Effector memory CD4-positive, alpha-beta T cell (primary cell): ENCODE data around the gene RNF133.

Experiments used
- DNase-seq, 3 donors: peaks; one replicate each; pipeline ENCODE4 v3.0.0-alpha.2; 2020
- H3K27ac ChIP-seq: 2 replicates; pipeline ENCODE4 v1.7.0; 2013; ENCODE audit warnings: mild to moderate bottlenecking, low read length, moderate library complexity; ENCODE audit not compliant: insufficient read depth, poor library complexity, severe bottlenecking
- H3K27me3 ChIP-seq: replicated peaks from 2 replicates; pipeline ENCODE4 v1.7.0; 2013; ENCODE audit warnings: mild to moderate bottlenecking, low read length; ENCODE audit not compliant: insufficient read depth, control insufficient read depth, poor library complexity, severe bottlenecking
- H3K36me3 ChIP-seq: 2 replicates; pipeline ENCODE4 v1.7.0; 2013; ENCODE audit warnings: mild to moderate bottlenecking, low read length, moderate library complexity; ENCODE audit not compliant: control insufficient read depth, insufficient read depth
- H3K4me1 ChIP-seq: 2 replicates; pipeline ENCODE4 v1.7.0; 2013; ENCODE audit warnings: low read length, mild to moderate bottlenecking; ENCODE audit not compliant: control insufficient read depth, insufficient read depth, poor library complexity, severe bottlenecking
- H3K4me3 ChIP-seq: 2 replicates; pipeline ENCODE4 v1.7.0; 2013; ENCODE audit warnings: low read length, low read depth, mild to moderate bottlenecking; ENCODE audit not compliant: insufficient read depth, poor library complexity, severe bottlenecking
- H3K9me3 ChIP-seq: 2 replicates; pipeline ENCODE4 v1.7.0; 2013; ENCODE audit warnings: mild to moderate bottlenecking, low read length, moderate library complexity; ENCODE audit not compliant: control insufficient read depth
- total RNA-seq, 3 donors: gene quantifications; one replicate each; lab custom pipeline; 2026; lab: John Stamatoyannopoulos, UW

The RNF133 gene, protein sequence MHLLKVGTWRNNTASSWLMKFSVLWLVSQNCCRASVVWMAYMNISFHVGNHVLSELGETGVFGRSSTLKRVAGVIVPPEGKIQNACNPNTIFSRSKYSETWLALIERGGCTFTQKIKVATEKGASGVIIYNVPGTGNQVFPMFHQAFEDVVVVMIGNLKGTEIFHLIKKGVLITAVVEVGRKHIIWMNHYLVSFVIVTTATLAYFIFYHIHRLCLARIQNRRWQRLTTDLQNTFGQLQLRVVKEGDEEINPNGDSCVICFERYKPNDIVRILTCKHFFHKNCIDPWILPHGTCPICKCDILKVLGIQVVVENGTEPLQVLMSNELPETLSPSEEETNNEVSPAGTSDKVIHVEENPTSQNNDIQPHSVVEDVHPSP
- total RNA-seq: 0 reads per million in 3 donors

DNA sequence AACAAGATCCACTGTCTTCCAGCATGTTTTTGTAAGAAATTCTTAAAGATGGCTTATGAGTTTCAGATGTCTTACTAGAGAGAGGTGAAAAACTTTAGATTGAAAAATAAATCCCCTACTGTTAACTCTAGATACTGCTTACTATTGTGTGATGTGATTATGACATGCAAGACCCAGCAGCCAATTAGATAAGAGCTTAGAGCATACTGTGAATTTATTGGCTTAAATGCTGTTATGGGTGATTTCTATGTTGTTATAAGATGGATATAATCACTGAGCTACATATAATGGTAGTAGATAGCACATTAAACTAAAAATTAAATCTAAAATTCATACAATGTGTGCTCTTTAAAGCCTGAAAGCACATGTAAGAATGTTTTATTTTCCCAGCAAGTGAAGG lies at the start of gene RNF133:
Gene RNF133 (minus strand): TSS at position 101 of the 400 bp plus-strand sequence. CDS start 199 bp downstream, outside the sequence.
- no peaks in the 10 kb centered on the region for H3K9me3 ChIP-seq
- no peak within 1 kb of the TSS for H3K27ac ChIP-seq
- no peaks in the 10 kb centered on the region for H3K4me1 ChIP-seq
- H3K27me3 ChIP-seq: no peaks in the 10 kb centered on the region
- no peaks in the 10 kb centered on the region for H3K36me3 ChIP-seq
- no peak within 1 kb of the TSS for H3K4me3 ChIP-seq
- no peak for DNase-seq

DNA sequence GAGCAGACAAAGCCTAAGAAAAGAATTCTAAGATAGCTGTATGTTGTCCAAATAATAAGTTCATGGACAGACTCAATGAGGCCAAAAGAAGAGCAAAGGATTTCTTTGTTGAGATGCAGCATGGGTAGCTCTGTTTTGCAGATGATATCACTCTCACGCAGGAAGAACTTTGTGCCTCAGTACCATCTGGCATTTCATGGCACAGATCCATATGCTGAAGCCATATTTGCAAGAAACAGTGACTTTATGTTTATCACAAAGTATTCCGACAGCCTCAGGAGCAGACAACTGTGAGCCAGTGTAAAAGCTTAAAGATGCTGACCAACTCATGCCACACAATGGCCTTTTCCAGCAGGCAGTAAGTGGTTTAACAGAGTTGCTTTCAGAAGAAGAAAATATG lies 49.3 kb upstream of the RNF133 start:
- Histone ChIP-seq H3K4me1 (no peaks in the 10 kb centered on the region), H3K9me3 (no peaks in the 10 kb centered on the region)

DNA sequence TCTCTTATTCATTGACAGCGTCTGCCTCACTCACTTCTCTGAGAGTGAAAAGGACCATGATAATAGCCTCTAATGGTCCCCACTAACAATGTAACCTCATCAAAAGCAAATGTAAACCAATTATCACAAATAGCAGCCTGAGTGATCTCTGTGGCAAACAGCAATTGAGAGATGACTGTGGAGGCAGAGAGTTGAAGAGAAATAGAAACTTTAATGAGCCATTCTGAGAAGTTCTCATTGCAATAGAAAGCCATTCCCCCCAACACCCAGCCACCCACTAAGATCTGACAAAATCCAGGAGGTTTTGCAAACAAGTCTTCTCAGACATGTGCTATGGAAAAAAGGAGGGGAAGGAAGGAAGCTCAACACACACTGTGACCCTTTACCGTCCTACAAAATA lies 48.0 kb upstream of the RNF133 start:
- H3K4me3 ChIP-seq: no peak overlapping the region
- no peaks in the 10 kb centered on the region for H3K36me3 ChIP-seq
- DNase-seq: no peak
- no peaks in the 10 kb centered on the region for H3K9me3 ChIP-seq
- no peak overlapping the region for H3K27ac ChIP-seq
- H3K4me1 ChIP-seq: no peaks in the 10 kb centered on the region
- no peaks in the 10 kb centered on the region for H3K27me3 ChIP-seq

More for the DNA sequence above, 49.3 kb upstream of the RNF133 start:
- H3K4me3 ChIP-seq: no peak overlapping the region
- DNase-seq: no peak
- no peaks in the 10 kb centered on the region for H3K27me3 ChIP-seq
- H3K27ac ChIP-seq: no peak overlapping the region
- no peaks in the 10 kb centered on the region for H3K36me3 ChIP-seq

DNA sequence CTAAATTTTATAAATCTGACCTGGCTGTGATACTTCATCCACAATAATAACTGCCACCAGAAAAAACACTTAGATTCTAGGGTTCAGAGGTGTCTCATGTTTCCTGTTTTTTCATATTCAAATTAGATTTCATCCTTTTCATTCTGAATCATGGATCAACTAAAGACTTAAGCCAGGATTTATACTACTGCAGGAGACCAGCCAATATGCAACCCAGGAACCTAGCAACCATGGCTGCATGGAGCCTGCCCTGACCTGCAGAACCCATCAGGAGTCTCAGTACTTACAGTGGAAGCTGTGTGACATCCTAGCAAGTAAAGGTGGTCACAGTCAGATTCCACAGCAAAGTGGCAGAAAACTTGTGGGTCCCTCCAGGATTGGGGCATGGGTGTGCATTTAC lies 44.3 kb upstream of the RNF133 start:
- no peak overlapping the region for H3K27ac ChIP-seq
- no peaks in the 10 kb centered on the region for H3K36me3 ChIP-seq
- H3K27me3 ChIP-seq: no peaks in the 10 kb centered on the region
- no peaks in the 10 kb centered on the region for H3K9me3 ChIP-seq
- H3K4me1 ChIP-seq: no peaks in the 10 kb centered on the region
- H3K4me3 ChIP-seq: no peak overlapping the region
- DNase-seq: no peak

DNA sequence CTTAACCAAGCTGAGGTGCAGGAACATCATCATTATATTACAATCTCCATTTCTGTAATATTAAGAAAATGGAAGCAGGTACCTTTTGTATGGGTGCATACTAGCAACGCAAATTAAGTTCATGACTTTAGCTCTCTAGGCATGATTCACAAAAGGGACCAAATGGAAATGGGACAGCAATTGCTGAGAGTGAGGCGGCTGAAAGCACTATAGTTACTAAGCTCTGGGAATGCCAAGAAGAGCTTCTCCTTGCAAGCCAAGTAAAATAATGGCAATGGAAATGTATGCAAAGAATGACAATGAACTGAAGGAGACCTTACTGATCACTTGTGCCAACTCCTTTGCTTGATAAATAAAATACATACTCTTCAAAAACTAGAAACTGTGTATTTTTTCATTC lies 40.0 kb upstream of the RNF133 start:
- H3K4me1 ChIP-seq: no peaks in the 10 kb centered on the region

DNA sequence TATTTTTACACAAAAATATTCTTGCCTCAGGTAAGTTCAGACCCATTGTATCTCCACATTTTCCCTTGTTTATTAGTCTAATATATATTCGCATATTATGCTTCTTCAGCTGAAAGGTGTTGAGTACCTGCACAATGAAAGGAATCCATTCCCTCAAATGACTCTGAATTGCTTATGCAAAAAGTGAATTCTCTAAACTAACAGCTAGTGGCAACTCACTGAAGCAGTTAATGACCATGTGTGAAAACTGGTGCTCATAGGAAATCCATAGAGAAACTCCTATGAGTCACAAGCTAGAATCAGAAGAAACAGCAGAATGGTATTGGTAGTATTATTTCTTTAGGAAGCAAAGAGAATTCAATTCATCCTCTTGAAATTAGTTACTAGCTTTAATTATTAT lies 37.3 kb upstream of the RNF133 start:
- H3K4me1 ChIP-seq: no peaks in the 10 kb centered on the region
- no peaks in the 10 kb centered on the region for H3K27me3 ChIP-seq
- no peak for DNase-seq
- no peaks in the 10 kb centered on the region for H3K36me3 ChIP-seq
- no peak overlapping the region for H3K4me3 ChIP-seq
- H3K9me3 ChIP-seq: no peaks in the 10 kb centered on the region
- no peak overlapping the region for H3K27ac ChIP-seq

More for the DNA sequence above, 40.0 kb upstream of the RNF133 start:
- Histone ChIP-seq H3K27ac (no peak overlapping the region), H3K27me3 (no peaks in the 10 kb centered on the region), H3K9me3 (no peaks in the 10 kb centered on the region), H3K4me3 (no peak overlapping the region), H3K36me3 (no peaks in the 10 kb centered on the region)
- no peak for DNase-seq

DNA sequence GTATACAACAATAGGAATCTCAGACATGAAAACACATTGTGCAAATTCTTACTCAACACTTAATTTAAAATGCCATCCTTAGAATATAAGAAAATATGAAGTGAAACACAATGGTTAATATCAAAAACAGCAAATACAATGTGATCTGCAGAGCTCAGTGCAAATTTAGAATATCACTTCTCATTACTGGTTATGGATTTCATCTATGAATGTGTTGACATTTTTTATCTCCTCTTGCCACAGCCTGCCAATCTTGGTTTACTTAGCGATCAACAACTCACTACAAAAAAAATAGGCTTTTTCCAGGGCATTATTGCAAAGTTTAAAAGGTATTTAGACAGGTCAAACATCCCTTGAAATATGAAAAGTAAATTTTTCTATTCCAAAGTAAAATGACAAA lies 28.8 kb upstream of the RNF133 start:
- H3K4me3 ChIP-seq: no peak overlapping the region
- no peak for DNase-seq
- no peaks in the 10 kb centered on the region for H3K36me3 ChIP-seq
- no peaks in the 10 kb centered on the region for H3K4me1 ChIP-seq
- H3K27ac ChIP-seq: no peak overlapping the region
- H3K9me3 ChIP-seq: no peaks in the 10 kb centered on the region
- H3K27me3 ChIP-seq: no peaks in the 10 kb centered on the region

DNA sequence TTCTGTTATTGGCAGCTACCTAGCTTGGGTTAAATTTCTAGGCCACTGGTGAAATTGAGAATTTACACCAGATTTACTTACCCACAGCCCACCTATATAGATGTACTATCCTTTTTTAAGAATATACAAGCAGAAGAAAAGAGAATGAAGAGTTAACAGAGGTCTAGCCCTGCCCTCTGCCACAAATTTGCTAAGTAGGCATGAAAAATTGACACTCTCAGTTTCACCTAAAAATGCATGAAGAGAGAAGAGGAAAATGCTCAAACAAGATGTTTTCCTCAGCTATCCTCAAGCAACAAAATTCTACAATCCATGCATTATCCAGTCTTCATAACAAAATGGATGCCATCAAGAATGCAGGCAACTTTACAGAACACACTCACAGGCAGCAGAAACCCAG lies 28.4 kb upstream of the RNF133 start:
- no peaks in the 10 kb centered on the region for H3K9me3 ChIP-seq
- H3K27ac ChIP-seq: no peak overlapping the region
- no peak for DNase-seq
- H3K4me3 ChIP-seq: no peak overlapping the region
- no peaks in the 10 kb centered on the region for H3K27me3 ChIP-seq
- H3K4me1 ChIP-seq: no peaks in the 10 kb centered on the region
- no peaks in the 10 kb centered on the region for H3K36me3 ChIP-seq

DNA sequence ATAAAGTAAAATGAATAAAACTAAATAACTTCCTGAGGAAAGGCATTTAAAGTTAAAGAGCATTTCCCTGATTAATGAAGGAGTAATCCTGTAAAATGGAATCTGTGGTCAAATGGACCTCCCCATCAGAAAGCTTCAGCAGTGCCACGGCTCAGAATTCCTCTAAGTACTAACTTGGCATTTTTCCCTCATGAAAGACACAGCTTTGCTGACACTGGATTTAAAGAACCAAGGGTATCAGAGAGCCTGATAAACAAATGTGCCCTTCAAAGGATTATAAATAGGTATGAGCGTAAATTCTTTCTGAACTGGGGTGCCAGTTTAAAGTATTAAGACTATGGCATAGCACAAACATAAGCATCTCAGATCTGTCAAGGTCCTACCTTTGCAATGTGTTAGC lies 28.0 kb upstream of the RNF133 start:
- Histone ChIP-seq H3K27ac (no peak overlapping the region), H3K9me3 (no peaks in the 10 kb centered on the region), H3K36me3 (no peaks in the 10 kb centered on the region), H3K27me3 (no peaks in the 10 kb centered on the region), H3K4me1 (no peaks in the 10 kb centered on the region), H3K4me3 (no peak overlapping the region)
- DNase-seq: no peak

DNA sequence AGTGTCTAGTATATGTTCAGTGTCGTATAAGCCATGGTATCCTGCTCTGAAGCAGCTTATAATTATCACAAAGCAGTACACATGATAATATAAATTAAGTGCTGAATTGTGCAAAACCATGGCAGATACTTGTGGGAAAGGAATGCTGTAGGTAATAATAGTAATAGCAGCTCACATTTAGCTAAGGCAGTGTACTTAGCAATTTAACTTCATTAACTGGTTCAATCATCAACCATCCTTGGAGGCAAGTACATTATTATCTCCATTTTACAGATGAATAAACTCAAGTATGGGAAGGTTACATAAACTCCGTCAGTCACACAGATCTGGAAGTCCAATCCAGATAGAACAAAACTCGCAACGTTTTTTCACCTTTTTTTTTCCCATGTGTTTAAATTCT lies 25.4 kb upstream of the RNF133 start:
- Histone ChIP-seq H3K4me1 (no peaks in the 10 kb centered on the region), H3K27me3 (no peaks in the 10 kb centered on the region)

More for the DNA sequence above, 25.4 kb upstream of the RNF133 start:
- no peak overlapping the region for H3K4me3 ChIP-seq
- no peaks in the 10 kb centered on the region for H3K36me3 ChIP-seq
- no peak for DNase-seq
- H3K27ac ChIP-seq: no peak overlapping the region
- H3K9me3 ChIP-seq: no peaks in the 10 kb centered on the region
